Sigmoid colon (tissue), 7 donors: ENCODE results near the gene BMP5. TPM values are rescaled to one million over a fixed set of nuclear protein-coding genes. Genes with fewer than 3 reads are reported as not detected.

Experiments
- DNase-seq: peaks from one replicate; pipeline ENCODE4 v3.0.0-alpha.2; 2019
- H3K27ac ChIP-seq, 4 donors: fragments of 200-600 bp; sonication (generic); one replicate each; pipeline ENCODE4 v1.5.1; 2016 to 2019; ENCODE audit warnings: mild to moderate bottlenecking in 1 of 4
- H3K27me3 ChIP-seq, 3 donors: fragments of 200-600 bp; sonication (generic); one replicate each; pipeline ENCODE4 v1.5.1; 2019; ENCODE audit warnings: mild to moderate bottlenecking in 1 of 3
- H3K36me3 ChIP-seq, 4 donors: fragments of 200-600 bp; sonication (generic); one replicate each; pipeline ENCODE4 v1.5.1; 2016 to 2019
- H3K4me1 ChIP-seq, 4 donors: fragments of 200-600 bp; sonication (generic); one replicate each; pipeline ENCODE4 v1.5.1; 2017 to 2019
- H3K4me3 ChIP-seq, 4 donors: fragments of 200-600 bp; sonication (generic); one replicate each; pipeline ENCODE4 v1.5.1; 2017 to 2019; ENCODE audit warnings: mild to moderate bottlenecking in 2 of 4, moderate library complexity in 1 of 4
- H3K9me3 ChIP-seq, 4 donors: fragments of 200-600 bp in 3 of 4; sonication (generic) in 3 of 4; one replicate each; pipeline versions ENCODE4 v1.5.1 to v1.6.1; 2013 to 2019
- EP300 ChIP-seq, 4 donors: sonication (generic); formaldehyde crosslinking; IDR thresholded peaks; one replicate each; pipeline ENCODE4 v1.6.1; 2017; ENCODE audit warnings: antibody characterized with exemption in 4 of 4
- POLR2A ChIP-seq, 2 donors: fragments of 450-650 bp; IDR thresholded peaks; one replicate each; pipeline ENCODE4 v1.6.1; 2016; ENCODE audit warnings: antibody characterized with exemption in 2 of 2, mild to moderate bottlenecking in 2 of 2, moderate library complexity in 2 of 2
- POLR2AphosphoS5 ChIP-seq, 4 donors: sonication (generic); formaldehyde crosslinking; IDR thresholded peaks; one replicate each; pipeline ENCODE4 v1.6.1; 2017; ENCODE audit warnings: antibody characterized with exemption in 4 of 4
- WGBS, 2 donors: extraction: QIAGEN DNeasy Blood & Tissue Kit; methylation state at CpG; one replicate each; pipeline ENCODE4 v1.1.7; 2013; 5-methylcytosine and 5-hydroxymethylcytosine counted together
- intact Hi-C: fragments of 100-400 bp; cut with DNase I; formaldehyde crosslinking; loops from one replicate; pipeline ENCODE4 v1.15.1; 2023
- polyA plus RNA-seq, 3 donors: library from polyadenylated mRNA; stranded (reverse); fragments of 200-250 nt; gene quantifications; one replicate each; pipeline ENCODE4 v1.2.3, GENCODE V29; 2013
- total RNA-seq, 4 donors: library from RNA; depleted of rRNA; stranded (reverse); fragments of >200 nt; gene quantifications; one replicate each; pipeline ENCODE4 v1.1.0, GENCODE V29; 2016
- TF ChIP-seq, protein P1 (sequence below), 4 experiments: fragments of 450-650 bp in 3 of 4; fragments of 200-600 bp in 1 of 4; IDR thresholded peaks; one replicate each; pipeline ENCODE4 v1.5.1; 2016 to 2019; ENCODE audit warnings: antibody characterized with exemption in 4 of 4, mild to moderate bottlenecking in 3 of 4, moderate library complexity in 2 of 4
- donor health status: healthy with polysubstance abuse.
- donor health status: Bipolar disorder and iron deficiency.
- donor health status: healthy.

The BMP5 gene
- total and polyA plus RNA-seq, 7 donors: under 0.01 to 2.4 (median 0.76) TPM; not detected in 2

DNA sequence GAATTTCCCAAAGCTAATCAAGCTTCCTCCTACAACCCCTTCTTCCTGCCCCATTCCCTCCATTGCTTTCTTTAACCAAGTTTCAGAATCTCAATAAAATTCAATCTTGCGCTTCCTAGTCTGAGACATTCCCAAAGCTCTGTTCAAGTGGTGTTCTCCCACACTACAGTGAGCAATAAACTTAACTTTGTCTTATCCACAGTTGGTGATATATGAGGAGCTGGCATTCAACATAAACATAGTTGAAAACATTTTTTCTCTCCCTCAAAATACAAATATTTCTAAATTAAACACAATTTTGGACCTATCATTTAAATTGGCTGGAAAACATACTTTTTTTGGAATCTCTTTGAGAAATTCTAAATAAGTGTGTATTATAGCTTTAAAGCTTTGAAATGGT is 166.7 kb downstream of the BMP5 start:
- WGBS, 2 donors: 93 to 95% methylated on average over 1 of the region's 1 CpG

DNA sequence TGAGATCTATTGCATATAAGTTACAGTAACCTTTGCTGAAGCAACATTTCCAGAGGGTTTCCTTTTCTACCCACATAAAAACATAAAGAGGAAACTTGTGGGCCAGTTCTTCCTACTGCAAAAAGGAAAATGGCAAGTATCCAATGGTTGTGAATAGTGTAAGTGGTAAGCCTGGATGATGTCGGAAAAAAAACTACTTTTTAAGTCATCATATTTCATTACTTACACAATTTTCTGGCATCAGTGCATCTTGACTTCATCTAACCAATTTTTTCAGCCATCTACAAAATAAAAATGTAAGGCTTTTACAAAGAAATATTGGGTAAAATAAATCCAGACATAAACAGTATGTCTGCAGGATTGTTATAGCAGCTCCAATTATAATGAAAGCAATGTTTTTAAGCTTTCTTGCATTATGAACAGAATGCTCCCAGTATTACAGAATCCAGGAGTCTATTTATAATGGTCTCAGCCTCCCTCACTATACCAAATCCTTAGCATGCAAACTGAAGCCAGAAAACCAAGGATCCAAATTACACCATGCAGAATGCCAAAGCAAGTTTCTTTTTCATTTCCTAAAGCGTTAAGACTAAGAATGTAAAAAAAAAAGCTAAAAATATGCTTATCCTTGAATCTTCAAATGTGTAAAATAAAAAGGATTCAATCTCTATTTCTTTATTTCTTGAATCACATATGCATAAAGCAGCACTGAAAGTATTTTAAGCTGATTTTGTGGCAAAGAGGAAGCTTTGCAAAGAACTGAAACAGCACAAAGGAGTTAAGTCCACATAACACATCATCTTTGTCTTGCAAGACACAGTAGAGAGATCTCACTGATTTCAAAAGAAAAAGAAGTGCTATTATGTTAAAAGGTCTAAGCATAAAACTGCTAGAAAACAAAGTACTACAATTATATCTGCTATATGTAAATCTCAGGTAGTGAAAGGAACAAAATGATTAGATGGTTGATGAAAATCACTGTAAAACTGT is 169.6 kb downstream of the BMP5 start:
- Histone ChIP-seq H3K27me3 (no peaks in the 10 kb centered on the region), H3K9me3 (no peaks in the 10 kb centered on the region), H3K27ac (no peak overlapping the region), H3K4me3 (no peak overlapping the region), H3K36me3 (no peaks in the 10 kb centered on the region), H3K4me1 (peaks cover 0 to 2% (median 0%) of the 10 kb centered on the region in 4 donors)
- TF ChIP-seq EP300 (IDR thresholded peaks at IDR 0.05): no peak
- TF ChIP-seq, protein P1, sequence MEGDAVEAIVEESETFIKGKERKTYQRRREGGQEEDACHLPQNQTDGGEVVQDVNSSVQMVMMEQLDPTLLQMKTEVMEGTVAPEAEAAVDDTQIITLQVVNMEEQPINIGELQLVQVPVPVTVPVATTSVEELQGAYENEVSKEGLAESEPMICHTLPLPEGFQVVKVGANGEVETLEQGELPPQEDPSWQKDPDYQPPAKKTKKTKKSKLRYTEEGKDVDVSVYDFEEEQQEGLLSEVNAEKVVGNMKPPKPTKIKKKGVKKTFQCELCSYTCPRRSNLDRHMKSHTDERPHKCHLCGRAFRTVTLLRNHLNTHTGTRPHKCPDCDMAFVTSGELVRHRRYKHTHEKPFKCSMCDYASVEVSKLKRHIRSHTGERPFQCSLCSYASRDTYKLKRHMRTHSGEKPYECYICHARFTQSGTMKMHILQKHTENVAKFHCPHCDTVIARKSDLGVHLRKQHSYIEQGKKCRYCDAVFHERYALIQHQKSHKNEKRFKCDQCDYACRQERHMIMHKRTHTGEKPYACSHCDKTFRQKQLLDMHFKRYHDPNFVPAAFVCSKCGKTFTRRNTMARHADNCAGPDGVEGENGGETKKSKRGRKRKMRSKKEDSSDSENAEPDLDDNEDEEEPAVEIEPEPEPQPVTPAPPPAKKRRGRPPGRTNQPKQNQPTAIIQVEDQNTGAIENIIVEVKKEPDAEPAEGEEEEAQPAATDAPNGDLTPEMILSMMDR (IDR thresholded peaks at IDR 0.05): no peak
- TF ChIP-seq POLR2AphosphoS5 (IDR thresholded peaks at IDR 0.05): no peak
- no peak for TF ChIP-seq POLR2A (IDR thresholded peaks at IDR 0.05)
- WGBS, 2 donors: 70 to 87% methylated on average over 2 of the region's 2 CpGs
- intact Hi-C loops: no loop called here
- no peak for DNase-seq

More for the DNA sequence above, 166.7 kb downstream of the BMP5 start:
- TF ChIP-seq, protein P1 (IDR thresholded peaks at IDR 0.05): no peak
- TF ChIP-seq EP300 (IDR thresholded peaks at IDR 0.05): no peak
- no peak for TF ChIP-seq POLR2A (IDR thresholded peaks at IDR 0.05)
- H3K4me1 ChIP-seq: peaks cover 0 to 5% (median 1%) of the 10 kb centered on the region in 4 donors
- DNase-seq: no peak
- H3K27me3 ChIP-seq: no peaks in the 10 kb centered on the region
- no peaks in the 10 kb centered on the region for H3K9me3 ChIP-seq
- no peak overlapping the region for H3K27ac ChIP-seq
- intact Hi-C loops: no loop called here
- H3K36me3 ChIP-seq: no peaks in the 10 kb centered on the region
- no peak overlapping the region for H3K4me3 ChIP-seq

DNA sequence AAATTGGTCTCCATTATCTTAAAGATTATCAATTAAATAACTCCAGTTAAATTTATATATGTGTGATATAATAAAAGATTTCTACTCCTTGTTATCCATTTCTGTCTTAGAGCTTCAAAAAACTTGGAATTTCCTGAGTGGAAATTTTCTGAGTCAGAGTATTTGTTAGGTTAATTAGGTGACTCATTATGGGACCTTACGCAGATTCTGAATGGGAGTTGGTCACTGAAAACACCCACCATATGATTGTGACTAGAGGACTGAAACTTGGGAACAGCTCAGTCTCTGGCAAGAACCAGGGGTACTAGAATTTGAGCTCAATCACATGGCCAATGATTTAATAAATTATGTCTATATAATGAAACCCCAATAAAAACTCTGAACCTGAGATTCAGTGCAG is 171.0 kb downstream of the BMP5 start:
- Histone ChIP-seq H3K27me3 (no peaks in the 10 kb centered on the region), H3K9me3 (no peaks in the 10 kb centered on the region), H3K27ac (no peak overlapping the region), H3K4me1 (peaks cover 0 to 2% (median 0%) of the 10 kb centered on the region in 4 donors), H3K36me3 (no peaks in the 10 kb centered on the region), H3K4me3 (no peak overlapping the region)
- no peak for DNase-seq
- intact Hi-C loops: no loop called here
- 87 to 90% methylated on average over 1 of the region's 1 CpG for WGBS, 2 donors
- TF ChIP-seq POLR2A (IDR thresholded peaks at IDR 0.05): no peak
- TF ChIP-seq, protein P1 (IDR thresholded peaks at IDR 0.05): no peak
- TF ChIP-seq EP300 (IDR thresholded peaks at IDR 0.05): no peak
- TF ChIP-seq POLR2AphosphoS5 (IDR thresholded peaks at IDR 0.05): no peak
